ENCODE measurements around the gene MINDY4.

MINDY4 gene

DNA sequence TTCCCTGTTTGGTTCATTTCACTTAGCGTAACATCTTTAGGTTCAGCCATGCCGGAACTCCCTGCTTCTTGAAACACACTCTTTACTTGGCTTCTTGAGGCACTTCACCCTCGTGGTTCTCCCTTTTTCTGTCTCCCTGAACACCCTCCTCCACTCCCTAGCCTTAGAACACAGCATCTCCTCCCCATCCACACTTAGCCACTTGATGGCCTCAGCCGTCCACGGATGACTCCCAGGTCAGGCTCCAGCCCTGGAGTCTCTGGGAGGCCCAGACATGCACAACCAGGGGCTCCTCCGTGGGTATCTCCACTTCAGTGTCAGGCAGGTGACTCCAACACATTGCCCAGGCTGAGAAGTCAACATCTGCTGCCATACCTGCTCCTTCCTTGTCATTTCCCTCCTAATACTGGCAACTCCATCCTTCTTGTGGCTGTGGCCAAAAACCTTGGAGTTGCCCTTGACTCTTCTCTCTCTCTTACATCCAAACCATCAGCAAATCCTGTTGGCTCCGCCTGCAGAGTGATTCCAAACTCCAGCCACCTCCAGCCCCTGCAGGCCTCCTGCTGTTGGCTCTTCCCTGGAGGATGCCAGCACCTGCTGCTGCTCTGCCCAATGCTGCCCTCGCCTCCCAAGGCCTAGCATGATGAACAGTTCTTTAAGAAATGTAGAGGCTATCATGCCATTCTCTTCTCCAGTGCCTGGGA lies 27.7 kb upstream of the MINDY4 start:
- DNase-seq, result peak; percentile 72

DNA sequence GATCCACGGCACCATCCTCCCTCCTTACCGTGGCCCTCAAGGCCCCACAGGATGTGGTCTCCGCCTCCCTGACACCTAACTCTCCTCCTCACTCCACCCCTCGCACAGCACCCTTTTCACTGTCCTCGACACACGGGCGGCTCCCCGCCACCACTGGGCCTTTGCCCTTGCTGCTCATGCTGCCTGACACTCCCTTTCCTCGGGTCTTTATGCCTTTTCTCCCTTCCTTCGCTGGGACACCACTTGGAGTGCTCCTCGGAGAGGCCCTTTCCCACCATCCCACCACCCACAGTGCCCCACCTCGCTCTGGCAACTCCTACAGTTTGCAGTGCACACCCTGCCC lies 27.2 kb upstream of the MINDY4 start:
- DNase-seq, result no peak

GRCh38 chr7:30745261-30745941 lies 25.8 kb upstream of the MINDY4 start:
- no peak for DNase-seq

DNA sequence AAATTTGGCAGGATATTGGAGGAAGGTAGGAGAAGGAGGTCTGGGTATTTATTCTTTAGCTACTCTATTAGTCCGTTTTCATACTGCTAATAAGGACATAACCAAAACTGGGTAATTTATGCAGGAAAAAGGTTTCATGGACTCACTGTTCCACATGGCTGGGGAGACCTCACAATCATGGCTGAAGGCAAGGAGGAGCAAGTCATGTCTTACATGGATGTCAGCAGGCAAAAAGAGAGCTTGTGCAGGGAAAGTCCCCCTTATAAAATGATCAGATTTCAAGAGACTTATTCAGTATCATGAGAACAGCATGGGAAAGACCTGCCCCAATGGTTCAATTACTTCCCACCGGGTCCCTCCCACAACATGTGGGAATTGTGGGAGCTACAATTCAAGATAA lies 21.2 kb upstream of the MINDY4 start:
- DNase-seq, result no peak

- no peak for DNase-seq
Measured at GRCh38 chr7:30750683-30751650, 20.2 kb upstream of the MINDY4 start.

DNA sequence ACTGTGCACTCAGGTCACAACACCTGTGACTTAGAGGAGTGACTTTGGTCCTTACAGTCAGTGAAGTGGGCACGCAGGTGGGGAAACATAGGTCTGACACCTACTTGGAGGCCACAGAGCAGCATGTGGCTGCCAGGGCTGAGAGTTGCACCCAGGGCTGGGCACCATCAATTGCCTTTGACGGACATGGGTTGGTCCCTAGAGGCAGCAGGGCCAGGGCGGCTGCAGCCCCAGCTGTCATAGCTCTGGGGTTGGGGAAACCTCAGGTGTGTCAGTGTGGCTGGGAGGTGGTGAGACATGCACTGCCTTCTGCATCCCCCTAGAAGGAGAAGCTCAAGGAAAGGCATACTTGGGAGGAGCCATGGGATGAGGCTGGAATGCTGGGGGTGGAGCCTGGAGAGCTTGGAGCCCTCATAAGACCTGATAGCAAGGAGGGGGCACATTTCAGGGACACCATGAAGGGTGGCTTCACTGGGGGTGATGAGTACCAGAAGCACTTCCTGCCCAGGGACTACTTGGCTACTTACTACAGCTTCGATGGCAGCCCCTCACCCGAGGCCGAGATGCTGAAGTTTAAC lies 19.4 kb upstream of the MINDY4 start, which contains the start of gene INMT:
Gene INMT (plus strand): TSS at position 440 of the 578 bp plus-strand sequence. CDS start 16 bp downstream, at position 456.
- DNase-seq, result no peak

DNA sequence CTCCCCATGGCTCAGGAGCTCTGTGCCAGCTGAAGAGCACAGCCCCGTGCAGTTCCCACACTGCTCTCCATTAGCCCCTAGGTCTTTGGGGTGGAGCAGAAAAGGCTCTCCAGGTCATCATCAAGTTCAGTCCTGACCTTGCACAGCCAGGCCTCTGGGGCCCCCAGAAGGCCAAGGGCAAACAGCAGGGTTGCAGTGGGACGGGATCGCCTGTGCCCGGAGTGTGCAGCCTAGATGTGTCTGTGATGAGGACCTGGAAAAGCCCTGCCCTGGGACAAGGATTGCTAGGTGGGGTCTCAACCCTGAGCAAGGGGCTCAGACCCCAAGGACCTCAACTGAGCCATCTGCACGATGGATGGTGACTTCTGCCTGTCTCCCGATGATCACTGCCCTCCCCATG lies 18.7 kb upstream of the MINDY4 start:
- no peak for DNase-seq

GRCh38 chr7:30752979-30753378 lies 18.2 kb upstream of the MINDY4 start:
- no peak for DNase-seq

GRCh38 chr7:30754315-30754877 lies 16.8 kb upstream of the MINDY4 start:
- no peak for DNase-seq

- DNase-seq, result no peak
Measured at GRCh38 chr7:30755384-30756154, 15.6 kb upstream of the MINDY4 start.

- no peak for DNase-seq
Measured at GRCh38 chr7:30757342-30757692, 13.9 kb upstream of the MINDY4 start.

- no peak for DNase-seq
Measured at GRCh38 chr7:30760514-30761213, 10.6 kb upstream of the MINDY4 start.

GRCh38 chr7:30761214-30762156 lies 9.7 kb upstream of the MINDY4 start:
- DNase-seq, result peak; percentile 59

GRCh38 chr7:30764030-30764975 lies 6.9 kb upstream of the MINDY4 start:
- no peak for DNase-seq

- no peak for DNase-seq
Measured at GRCh38 chr7:30765408-30765807, 5.8 kb upstream of the MINDY4 start.

DNA sequence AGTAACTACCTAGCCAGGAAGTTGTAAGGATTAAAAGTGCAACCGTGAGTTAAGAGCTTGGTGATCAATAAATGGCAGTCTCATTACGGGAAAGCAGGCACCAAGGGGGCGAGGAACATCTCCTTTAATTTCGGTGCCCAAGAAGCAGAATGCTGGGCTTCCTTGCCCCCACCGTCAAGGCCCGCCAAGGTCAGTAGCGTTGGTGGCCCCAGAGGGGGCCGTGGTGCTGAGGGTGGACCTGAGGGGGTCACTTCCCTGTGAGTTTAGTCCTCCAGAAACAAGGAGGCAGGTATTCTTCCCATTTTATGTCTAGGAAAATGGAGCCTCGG lies 408 bp upstream of the MINDY4 start:
- DNase-seq, result no peak

DNA sequence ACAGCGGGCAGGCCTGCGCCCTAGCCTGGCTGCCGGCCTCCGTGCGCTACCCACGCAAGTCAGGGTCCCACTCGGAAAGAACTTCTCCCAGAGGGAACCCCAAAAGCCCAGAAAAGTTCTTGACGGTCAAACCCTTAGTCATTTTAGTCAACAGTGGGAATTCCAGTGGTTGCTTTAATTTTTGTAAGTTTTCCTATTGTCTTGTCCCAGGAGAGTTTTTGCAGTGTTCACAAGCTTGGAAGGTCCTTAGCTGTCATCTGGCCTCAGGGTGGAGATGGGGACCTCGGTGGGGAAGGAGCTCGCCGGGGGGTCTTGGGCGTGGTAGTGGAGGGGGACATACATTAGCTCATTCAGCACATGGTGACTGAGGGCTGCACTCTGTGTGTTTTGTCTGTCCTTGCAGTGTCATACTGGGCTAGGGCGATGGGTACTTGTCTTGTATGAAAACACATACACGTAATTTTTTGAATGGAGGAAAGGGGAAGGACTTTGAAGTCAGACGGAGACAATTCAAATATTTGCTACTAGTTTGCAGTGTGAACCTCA lies 736 bp downstream of the MINDY4 start:
- DNase-seq, result no peak

GRCh38 chr7:30772984-30773383 lies 1.8 kb downstream of the MINDY4 start:
- DNase-seq, result no peak

DNA sequence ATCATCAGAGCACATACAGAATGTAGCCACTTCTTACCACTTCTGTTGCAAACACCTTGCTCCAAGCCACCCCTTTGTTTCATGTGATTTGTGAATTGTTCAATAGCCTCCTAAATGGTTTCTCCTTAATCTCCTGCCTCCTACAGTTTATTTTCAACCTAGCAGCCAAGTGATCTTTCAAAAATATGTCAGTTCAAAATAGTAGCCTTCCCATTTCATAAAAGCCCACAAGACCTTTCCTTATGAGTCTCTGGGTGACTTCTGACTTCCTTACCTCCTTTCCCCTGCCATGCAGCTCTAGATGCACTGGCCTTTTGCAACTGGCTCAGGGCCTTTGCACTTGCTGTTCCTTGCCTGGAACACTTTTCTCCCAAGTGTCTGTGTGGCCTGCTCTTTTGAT lies 4.8 kb downstream of the MINDY4 start:
- DNase-seq, result no peak
